Measurements from ENCODE around the gene MTA1. TPM values are rescaled to one million over a fixed set of nuclear protein-coding genes. Genes with fewer than 3 reads are reported as not detected.

MTA1 gene
- total and polyA plus RNA-seq, 2 donors (not counting 1 experiment from before 2014, with no cell fraction given), result 137 to 147 TPM

DNA sequence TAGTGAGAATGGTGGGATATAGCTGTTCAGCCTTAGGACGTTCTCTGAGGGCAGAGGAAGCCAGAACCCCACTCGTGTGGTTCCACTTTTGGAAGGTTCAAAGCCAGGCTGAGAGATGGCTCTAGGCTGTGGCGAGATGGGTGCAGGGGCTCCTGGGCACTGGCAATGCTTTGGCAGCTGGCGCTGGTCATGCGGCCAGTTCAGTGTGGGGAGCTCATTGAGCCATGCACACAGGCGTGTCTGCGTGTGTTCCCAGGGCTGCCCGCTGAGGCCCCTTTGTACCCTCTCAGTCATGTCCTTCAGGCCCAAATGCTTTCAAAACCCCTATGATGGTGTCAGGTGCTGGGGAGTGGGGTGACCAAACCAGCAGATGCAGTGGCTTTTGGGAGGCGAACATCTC is 19.6 kb upstream of the MTA1 start:
- Histone ChIP-seq H3K4me1 (ENCODE audit: control insufficient read depth in 2 of 2, insufficient read depth in 2 of 2, low read length in 2 of 2) (peaks cover 26 to 34% of the 10 kb centered on the region in 2 donors), H3K36me3 (replicated peaks in 1 of 2; ENCODE audit: control extremely low read depth in 1 of 2, control insufficient read depth in 1 of 2, extremely low read depth in 1 of 2, insufficient read depth in 2 of 2, low read length in 1 of 2) (peaks cover 0 to 2% of the 10 kb centered on the region in 2 experiments), H3K9ac (ENCODE audit: low read length) (no peak overlapping the region), H4K20me1 (ENCODE audit: control insufficient read depth, insufficient read depth, low read length, poor library complexity, severe bottlenecking) (peaks cover 5% of the 10 kb centered on the region), H3K4me2 (replicated peaks; ENCODE audit: low read depth, low read length, poor library complexity, severe bottlenecking) (peak overlapping the region; percentile 100), H2AFZ (ENCODE audit: insufficient read depth, low read depth, low read length, poor library complexity, severe bottlenecking) (no peak overlapping the region), H3K79me2 (ENCODE audit: control insufficient read depth, insufficient read depth, low read length) (peaks cover 18% of the 10 kb centered on the region), H3K9me3 (ENCODE audit: control extremely low read depth in 1 of 3, control insufficient read depth in 2 of 3, insufficient read depth in 1 of 3, low read length in 2 of 3) (peaks cover 0 to 6% (median 0%) of the 10 kb centered on the region in 3 donors), H3K4me3 (ENCODE audit: control extremely low read depth in 1 of 5, extremely low read depth in 1 of 5, insufficient read depth in 1 of 5, low read depth in 2 of 5, low read length in 4 of 5) (no peak overlapping the region), H3K27ac (ENCODE audit: low read length in 2 of 2) (no peak overlapping the region), H3K27me3 (replicated peaks in 1 of 4; ENCODE audit: control extremely low read depth in 1 of 4, control insufficient read depth in 3 of 4, insufficient read depth in 4 of 4, low read length in 3 of 4) (no peaks in the 10 kb centered on the region)
- no peaks in the 10 kb centered on the region for H3K9me3 Mint-ChIP-seq (ENCODE audit: insufficient read depth)
- 94% methylated on average over 5 of the region's 9 CpGs for WGBS (ENCODE audit: insufficient coverage)
- H3K27me3 Mint-ChIP-seq, result no peaks in the 10 kb centered on the region
- peak overlapping the region; percentile 90 for H3K4me3 Mint-ChIP-seq
- CTCF ChIA-PET, result interaction anchor here (1.2 to 3.4 kb wide), 4 partner anchors 11 to 90 kb away, joined by 3 to 11 read pairs (median 6); no protein-coding TSS in a partner anchor
- TF ChIP-seq, protein P1, sequence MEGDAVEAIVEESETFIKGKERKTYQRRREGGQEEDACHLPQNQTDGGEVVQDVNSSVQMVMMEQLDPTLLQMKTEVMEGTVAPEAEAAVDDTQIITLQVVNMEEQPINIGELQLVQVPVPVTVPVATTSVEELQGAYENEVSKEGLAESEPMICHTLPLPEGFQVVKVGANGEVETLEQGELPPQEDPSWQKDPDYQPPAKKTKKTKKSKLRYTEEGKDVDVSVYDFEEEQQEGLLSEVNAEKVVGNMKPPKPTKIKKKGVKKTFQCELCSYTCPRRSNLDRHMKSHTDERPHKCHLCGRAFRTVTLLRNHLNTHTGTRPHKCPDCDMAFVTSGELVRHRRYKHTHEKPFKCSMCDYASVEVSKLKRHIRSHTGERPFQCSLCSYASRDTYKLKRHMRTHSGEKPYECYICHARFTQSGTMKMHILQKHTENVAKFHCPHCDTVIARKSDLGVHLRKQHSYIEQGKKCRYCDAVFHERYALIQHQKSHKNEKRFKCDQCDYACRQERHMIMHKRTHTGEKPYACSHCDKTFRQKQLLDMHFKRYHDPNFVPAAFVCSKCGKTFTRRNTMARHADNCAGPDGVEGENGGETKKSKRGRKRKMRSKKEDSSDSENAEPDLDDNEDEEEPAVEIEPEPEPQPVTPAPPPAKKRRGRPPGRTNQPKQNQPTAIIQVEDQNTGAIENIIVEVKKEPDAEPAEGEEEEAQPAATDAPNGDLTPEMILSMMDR (IDR thresholded peaks at IDR 0.05), result no peak
- no peak for TF ChIP-seq EZH2 (IDR thresholded peaks at IDR 0.05; ENCODE audit: borderline replicate concordance, insufficient read depth, low read depth, low read length, poor library complexity, severe bottlenecking)
- peaks cover 27% of the 10 kb centered on the region for H3K4me1 Mint-ChIP-seq
- H3K27ac Mint-ChIP-seq, result peak overlapping the region; percentile 10
- intact Hi-C loops (cut with micrococcal nuclease), result no loop called here
- ATAC-seq (ENCODE audit: low read depth) (no peak), DNase-seq (no peak)
- POLR2A ChIA-PET, result interaction anchor here (1.4 kb wide), 1 partner anchor 90 kb away, joined by 6 read pairs; no protein-coding TSS in a partner anchor

DNA sequence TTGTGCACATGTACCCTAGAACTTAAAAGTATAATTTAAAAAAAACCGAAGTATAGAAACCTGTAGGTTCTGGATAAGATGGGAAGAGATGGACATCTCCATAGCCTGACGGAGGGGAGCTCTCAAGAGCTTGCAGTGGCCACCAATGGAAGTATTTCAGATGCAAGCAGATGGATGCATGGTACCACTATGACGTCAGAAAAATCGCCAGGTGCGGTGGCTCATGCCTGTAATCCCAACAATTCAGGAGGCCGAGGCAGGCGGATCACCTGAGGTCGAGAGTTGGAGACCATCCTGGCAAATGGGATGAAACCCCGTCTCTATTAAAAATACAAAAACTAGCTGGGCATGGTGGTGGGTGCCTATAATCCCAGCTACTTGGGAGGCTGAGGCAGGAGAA is 17.9 kb upstream of the MTA1 start:
- intact Hi-C loops (cut with micrococcal nuclease), result no loop called here
- Mint-ChIP-seq H3K27me3 (no peaks in the 10 kb centered on the region), H3K4me3 (no peak overlapping the region), H3K4me1 (peaks cover 30% of the 10 kb centered on the region), H3K27ac (no peak overlapping the region), H3K9me3 (ENCODE audit: insufficient read depth) (no peaks in the 10 kb centered on the region)
- ChIA-PET CTCF (no interaction called here), POLR2A (no interaction called here)
- H4K20me1 ChIP-seq (ENCODE audit: control insufficient read depth, insufficient read depth, low read length, poor library complexity, severe bottlenecking), result peaks cover 5% of the 10 kb centered on the region
- no peak overlapping the region for H2AFZ ChIP-seq (ENCODE audit: insufficient read depth, low read depth, low read length, poor library complexity, severe bottlenecking)
- H3K36me3 ChIP-seq (replicated peaks in 1 of 2; ENCODE audit: control extremely low read depth in 1 of 2, control insufficient read depth in 1 of 2, extremely low read depth in 1 of 2, insufficient read depth in 2 of 2, low read length in 1 of 2), result peaks cover 0 to 2% of the 10 kb centered on the region in 2 experiments
- peaks cover 18% of the 10 kb centered on the region for H3K79me2 ChIP-seq (ENCODE audit: control insufficient read depth, insufficient read depth, low read length)
- no peak overlapping the region for H3K4me3 ChIP-seq (ENCODE audit: control extremely low read depth in 1 of 5, extremely low read depth in 1 of 5, insufficient read depth in 1 of 5, low read depth in 2 of 5, low read length in 4 of 5)
- WGBS (ENCODE audit: insufficient coverage), result 100% methylated on average over 7 of the region's 9 CpGs
- DNase-seq (no peak), ATAC-seq (ENCODE audit: low read depth) (no peak)
- no peak overlapping the region for H3K27ac ChIP-seq (ENCODE audit: low read length in 2 of 2)
- H3K27me3 ChIP-seq (replicated peaks in 1 of 4; ENCODE audit: control extremely low read depth in 1 of 4, control insufficient read depth in 3 of 4, insufficient read depth in 4 of 4, low read length in 3 of 4), result no peaks in the 10 kb centered on the region
- TF ChIP-seq, protein P1 (IDR thresholded peaks at IDR 0.05), result no peak
- no peak for TF ChIP-seq EZH2 (IDR thresholded peaks at IDR 0.05; ENCODE audit: borderline replicate concordance, insufficient read depth, low read depth, low read length, poor library complexity, severe bottlenecking)
- no peak overlapping the region for H3K9ac ChIP-seq (ENCODE audit: low read length)
- peaks cover 0 to 6% (median 0%) of the 10 kb centered on the region in 3 donors for H3K9me3 ChIP-seq (ENCODE audit: control extremely low read depth in 1 of 3, control insufficient read depth in 2 of 3, insufficient read depth in 1 of 3, low read length in 2 of 3)
- peaks cover 28 to 36% of the 10 kb centered on the region in 2 donors for H3K4me1 ChIP-seq (ENCODE audit: control insufficient read depth in 2 of 2, insufficient read depth in 2 of 2, low read length in 2 of 2)
- no peak overlapping the region for H3K4me2 ChIP-seq (replicated peaks; ENCODE audit: low read depth, low read length, poor library complexity, severe bottlenecking)
